Measurements from ENCODE around the gene SMC1A.
"Not testable (repeated sequence)": the region's sequence is repeated elsewhere in the genome, so short reads cannot be mapped to it uniquely, and the experiment has no call there.

SMC1A gene

GRCh38 chrX:53421772-53422085 is 725 bp downstream of the SMC1A start:
- DNase-seq: no peak

DNA sequence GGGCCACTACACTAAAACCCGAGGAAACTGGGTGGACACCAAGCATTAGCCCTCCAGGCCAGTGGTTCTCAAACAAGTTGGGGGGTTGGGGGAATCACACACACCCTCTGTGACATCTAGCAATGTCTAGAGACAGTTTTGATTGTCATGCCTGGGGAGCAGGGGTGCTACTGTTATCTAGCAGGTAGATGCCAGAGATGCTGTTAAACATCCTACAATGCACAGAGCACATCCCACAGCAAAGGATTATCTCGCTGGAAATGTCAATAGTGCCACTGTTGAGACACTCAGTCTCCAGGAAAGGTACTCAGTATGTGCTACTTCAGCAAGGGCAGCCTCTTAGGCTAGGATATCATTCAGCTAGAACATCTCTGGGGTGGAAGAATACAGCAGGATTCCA is 1.3 kb downstream of the SMC1A start:
- DNase-seq: no peak

- not testable (repeated sequence) for DNase-seq
Measured at GRCh38 chrX:53420351-53420750, 2.1 kb downstream of the SMC1A start.

DNA sequence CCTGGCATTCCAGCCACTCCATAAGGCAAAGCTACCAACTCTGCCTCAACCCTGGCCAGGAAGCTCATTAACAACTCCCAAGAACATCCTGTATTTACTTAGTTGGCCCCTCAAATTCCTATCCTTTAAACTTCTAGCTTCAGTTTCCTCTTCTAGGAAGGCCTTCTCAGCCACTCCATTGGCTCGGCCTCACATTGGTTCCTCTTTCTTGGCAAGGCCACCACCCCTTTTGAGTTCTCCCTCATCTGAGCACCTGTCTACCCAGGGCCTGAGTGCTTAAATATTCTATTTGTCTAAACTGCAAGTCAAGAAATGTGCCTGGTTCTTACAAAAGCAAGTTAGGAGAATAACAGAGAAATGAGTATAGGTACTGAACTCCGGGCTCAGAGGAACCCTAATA is 10.0 kb downstream of the SMC1A start:
- no peak for DNase-seq

- DNase-seq: no peak
Measured at GRCh38 chrX:53403535-53403934, 18.9 kb downstream of the SMC1A start.

DNA sequence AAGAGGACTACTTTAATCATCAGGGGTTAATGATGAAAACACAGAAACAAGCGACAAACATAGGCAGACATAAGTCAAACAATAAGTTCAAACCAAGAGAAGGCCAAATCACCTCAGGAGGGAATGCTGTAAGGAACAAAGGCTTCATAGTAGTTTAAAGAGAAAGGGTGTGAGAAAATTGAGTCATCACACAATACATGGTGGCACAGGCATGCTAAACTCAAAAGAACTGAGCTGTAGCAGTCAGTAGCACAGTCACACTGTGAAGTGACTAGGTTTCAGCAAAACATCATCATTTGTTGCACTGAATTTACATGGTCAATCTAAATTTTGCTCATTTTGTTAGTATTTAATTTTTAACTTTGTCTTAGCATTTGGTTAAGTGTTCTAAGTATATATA is 24.2 kb downstream of the SMC1A start:
- no peak for DNase-seq

- no peak for DNase-seq
Measured at GRCh38 chrX:53395605-53396298, 26.7 kb downstream of the SMC1A start.

DNA sequence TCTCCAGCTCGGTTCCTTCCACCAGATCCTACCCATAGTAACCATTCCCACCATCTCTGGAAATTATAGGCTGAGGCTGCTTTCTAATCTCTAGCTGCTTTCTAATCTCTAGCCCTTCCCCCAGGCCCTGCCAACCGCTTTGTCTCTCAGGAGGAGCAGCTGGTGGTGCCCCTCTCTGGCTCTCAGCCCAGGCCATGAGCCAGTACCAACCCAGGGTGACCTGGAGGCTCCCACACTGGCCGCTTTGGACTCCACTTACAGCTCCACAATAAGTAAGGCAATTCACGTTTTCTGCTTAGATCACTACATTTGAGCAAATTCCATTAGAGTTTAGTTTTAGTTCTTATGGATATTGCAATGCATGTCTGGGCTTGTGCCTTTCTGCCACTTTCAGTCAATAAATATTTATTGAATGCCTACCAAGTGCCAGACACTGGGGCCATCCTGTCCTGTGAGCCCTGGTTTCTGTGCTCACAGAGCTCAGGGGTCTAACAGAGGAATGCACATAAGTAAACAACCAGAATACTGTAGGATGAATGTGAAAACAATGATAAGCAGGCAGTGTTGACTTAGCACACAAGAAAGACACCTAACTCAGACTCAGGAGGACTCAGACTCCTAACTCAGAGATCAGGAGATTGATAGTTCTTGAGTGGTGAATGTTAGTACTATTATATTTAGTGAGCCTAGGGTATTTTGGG is 38.9 kb downstream of the SMC1A start:
- no peak for DNase-seq

DNA sequence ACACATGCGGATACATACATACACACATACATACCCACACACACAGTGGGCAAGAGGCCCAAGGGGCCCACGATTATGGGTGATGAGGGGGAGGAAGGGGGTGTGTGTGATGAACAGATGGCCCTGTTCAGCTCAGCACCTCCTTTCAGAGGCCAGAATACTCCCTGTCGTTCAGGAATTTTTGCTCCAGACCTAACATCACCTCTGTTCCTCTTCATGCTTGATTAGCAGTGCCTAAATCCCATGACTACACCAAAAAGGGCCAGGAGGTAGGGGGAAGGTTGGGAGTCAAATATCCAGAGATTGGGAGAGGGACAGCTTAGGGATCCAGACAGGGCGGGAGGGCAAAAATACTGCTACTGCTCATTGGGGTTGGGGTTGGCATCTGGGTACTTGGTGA is 42.7 kb downstream of the SMC1A start:
- no peak for DNase-seq

DNA sequence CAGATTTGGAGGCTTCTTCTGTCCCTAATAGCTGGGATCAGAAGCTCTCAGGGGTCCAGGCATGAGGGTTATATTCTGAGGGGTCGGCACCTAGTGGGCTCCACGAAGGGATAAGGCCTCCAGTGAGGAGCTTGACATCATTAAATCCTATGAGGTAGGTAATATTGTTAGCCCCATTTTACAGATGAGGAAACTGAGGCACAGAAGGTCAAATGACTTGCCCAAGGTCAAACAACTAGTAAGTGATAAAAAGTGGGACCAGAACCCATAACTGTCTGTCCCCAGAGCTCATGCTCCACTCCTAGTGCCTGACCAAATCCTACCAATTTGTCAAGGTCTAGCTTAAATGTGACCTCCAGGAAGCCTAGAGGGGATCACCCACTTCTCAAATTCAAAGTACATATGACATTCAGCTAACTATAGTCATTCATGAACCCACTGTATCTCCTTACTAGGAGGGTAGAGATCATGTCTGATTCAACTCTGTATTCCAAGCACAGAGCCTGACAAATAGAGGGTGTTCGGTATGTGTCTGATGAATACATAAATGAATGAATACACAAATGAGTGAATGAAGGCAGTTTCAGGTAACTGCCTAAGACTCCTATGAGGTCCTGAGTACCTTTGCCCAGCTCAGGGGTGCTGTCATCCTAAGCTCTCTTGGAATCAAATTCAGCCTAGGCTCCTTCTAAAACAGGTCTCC is 43.3 kb downstream of the SMC1A start:
- no peak for DNase-seq

GRCh38 chrX:53377464-53377863 is 45.0 kb downstream of the SMC1A start:
- DNase-seq: no peak

GRCh38 chrX:53376888-53377287 is 45.6 kb downstream of the SMC1A start:
- no peak for DNase-seq

DNA sequence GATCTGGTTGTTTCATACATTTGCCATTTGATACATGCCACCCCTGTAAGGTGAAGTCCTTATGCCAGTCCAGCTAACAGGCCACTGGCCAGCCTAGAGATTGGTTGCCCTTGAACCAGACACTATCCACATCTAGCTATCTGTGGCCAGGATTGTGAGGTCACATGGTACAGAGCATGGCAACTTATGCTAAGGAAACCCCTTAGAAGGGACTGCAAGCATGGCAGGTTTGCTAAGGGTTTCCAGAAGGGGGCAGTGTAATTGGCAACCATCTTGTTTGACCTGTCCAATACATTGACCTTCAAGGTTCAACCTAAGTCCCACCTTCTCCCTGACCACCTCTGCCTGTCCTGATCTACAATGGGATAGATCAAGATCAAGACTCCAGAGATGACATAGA is 47.5 kb downstream of the SMC1A start:
- DNase-seq: no peak

GRCh38 chrX:53374222-53374820 is 48.1 kb downstream of the SMC1A start:
- DNase-seq: no peak

DNA sequence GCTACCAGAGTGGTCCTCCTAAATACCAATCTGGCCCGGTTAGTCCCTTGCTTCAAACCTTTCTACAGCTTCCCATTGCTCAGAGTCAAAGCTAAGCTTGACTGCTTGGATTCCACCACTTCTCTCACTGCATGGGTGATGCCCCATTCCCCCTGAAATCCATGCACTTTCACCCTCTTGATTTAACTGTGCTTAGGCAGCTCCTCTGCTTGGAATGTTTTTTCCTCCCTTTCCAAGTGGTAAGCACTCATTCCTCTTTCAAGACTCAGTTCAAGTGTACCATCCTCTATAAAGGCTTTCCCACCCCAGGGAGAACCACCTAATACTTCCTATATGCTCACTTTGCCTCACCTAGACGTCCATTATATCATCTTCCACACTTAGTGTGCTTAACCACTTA is 49.1 kb downstream of the SMC1A start:
- no peak for DNase-seq

GRCh38 chrX:53366454-53366853 is 56.0 kb downstream of the SMC1A start:
- DNase-seq: not testable (repeated sequence)

GRCh38 chrX:53362449-53362848 is 60.0 kb downstream of the SMC1A start:
- no peak for DNase-seq

DNA sequence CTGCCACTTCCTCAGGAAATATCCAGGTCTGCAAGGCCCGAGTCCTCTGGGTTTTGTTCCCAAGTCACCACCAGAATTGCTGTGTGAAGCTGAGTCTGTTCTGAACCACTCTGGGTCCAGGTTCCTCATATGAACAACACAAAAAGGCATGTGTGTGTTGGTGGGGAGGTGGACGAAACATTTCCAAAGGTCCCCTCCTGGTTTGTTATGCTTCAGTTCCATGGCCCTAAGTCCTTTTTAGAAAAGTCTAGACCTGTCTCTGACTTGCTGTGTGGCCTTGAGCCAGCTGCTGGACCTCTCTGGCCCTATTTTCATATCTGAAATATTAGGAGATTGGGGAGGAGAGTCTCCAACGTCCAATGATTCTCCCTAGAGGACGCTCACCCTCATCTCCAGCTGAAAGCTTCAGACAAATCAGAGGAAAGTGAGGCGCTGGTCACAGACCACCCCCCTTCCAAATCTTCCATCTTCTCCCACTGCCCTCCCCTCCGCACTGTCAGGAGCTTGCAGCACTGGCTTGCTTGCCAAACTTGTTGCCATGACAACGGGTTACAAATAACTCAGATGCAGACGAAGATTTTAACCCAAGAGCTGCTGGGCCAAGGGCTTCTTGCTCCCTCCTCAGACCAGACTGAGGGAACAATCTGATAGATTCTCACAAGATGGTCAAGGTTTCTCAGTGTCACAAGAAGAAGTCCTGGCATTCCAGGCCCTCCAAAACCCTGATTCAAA is 64.5 kb downstream of the SMC1A start:
- DNase-seq: no peak

DNA sequence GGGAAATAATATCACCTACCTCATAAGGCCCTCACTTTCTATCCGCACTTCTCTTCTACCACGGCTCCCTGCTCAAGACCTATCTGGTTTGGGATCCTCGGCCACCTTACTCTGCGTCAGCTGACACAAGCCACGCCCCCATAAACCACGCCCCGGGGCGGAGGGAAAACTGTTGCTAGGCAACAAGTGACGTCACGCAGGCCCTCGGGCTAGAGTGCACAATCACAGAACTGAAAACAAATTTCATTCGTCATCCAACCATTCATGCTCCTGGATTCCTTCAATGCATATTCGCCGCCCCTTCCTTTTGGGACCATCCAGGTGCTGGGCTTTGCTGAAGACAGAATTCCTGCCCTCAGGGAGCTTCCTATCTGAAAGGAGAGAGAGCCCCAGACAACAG is 66.3 kb downstream of the SMC1A start:
- DNase-seq: no peak

- DNase-seq: no peak
Measured at GRCh38 chrX:53354669-53355068, 67.8 kb downstream of the SMC1A start.

GRCh38 chrX:53347948-53348347 is 74.5 kb downstream of the SMC1A start:
- DNase-seq: no peak

DNA sequence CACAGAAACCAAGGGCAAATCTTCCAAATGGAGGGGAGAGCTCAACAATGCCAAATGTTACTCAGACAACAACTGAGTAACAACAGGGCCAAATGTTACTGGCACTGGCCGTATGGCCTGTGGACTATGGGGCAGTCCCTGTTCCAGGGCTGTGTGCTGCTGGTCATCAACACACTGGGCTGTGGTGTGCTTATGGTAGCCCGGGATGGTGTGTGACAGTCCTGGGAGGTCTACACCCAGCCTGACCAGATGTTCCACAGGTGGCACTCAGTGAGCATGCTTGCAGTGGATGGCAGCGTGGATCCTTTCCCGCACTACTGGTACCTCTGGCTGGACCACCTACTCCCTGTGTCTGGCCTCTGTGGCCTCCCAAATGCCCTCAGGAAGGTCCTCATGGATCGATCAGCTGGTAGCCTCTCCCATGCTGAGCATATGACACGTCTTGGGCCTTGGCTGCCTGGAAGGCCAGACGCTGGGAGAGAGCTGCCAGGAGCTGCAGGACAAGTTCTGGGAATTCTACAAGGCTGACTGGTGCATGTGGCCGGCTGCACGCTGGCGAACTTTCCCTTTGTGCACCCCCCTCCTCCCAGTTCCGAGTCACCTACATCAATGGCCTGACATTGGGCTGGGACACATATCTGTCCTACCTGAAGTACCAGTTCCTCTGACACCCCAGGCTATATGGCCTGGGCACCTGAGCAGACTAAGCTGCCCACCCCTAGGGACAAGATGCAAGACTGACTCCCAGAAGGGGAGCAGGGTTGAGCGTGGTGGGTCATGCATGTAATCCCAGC is 81.4 kb downstream of the SMC1A start:
- DNase-seq: no peak
